ENCODE data around the gene AMTN. TPM values are rescaled to one million over a fixed set of nuclear protein-coding genes. Genes with fewer than 3 reads are reported as not detected.
"Not testable (repeated sequence)": the region's sequence is repeated elsewhere in the genome, so short reads cannot be mapped to it uniquely, and the experiment has no call there.

The AMTN gene
- total RNA-seq, result 1 to 10 TPM in 1 of 2 donors, not detected in 1; 3.3 TPM
- polyA plus RNA-seq (ENCODE audit: insufficient read length in 6 of 6), result under 1 TPM in 2 of 6 donors, not detected in 4; 0.35 to 0.52 TPM
- long read RNA-seq, donor 1, result 0 reads
- long read RNA-seq, donor 2, result 0 reads
- long read RNA-seq, donor 3, result 0 reads
- long read RNA-seq, donor 4, partial matches to known transcripts, result 0 of 4 reads
- long read RNA-seq, donor 4, other reads (novel, unspliced or antisense), result 0 of 4 reads
- long read RNA-seq, donor 5, result 0 reads
- long read RNA-seq, donor 6, result 0 reads
- long read RNA-seq, donor 7, result 0 reads
- long read RNA-seq, donor 8, result 0 reads
- long read RNA-seq, donor 9, result 0 reads
- long read RNA-seq, donor 10, result 0 reads
- long read RNA-seq, donor 11, result 0 reads
- long read RNA-seq, donor 12, result 0 reads

- Histone ChIP-seq H3K9me3 (no peaks in the 10 kb centered on the region), H3K4me3 (no peak within 1 kb of the TSS), H3K27ac (no peak within 1 kb of the TSS), H3K36me3 (no peaks in the 10 kb centered on the region), H3K4me1 (no peaks in the 10 kb centered on the region), H3K27me3 (no peaks in the 10 kb centered on the region)
- DNase-seq, result no peak
- no peak for ATAC-seq
- intact Hi-C loops (cut with DNase I), result no loop called here
- TF ChIP-seq CTCF (IDR thresholded peaks at IDR 0.05), result no peak
These were observed at the start of gene AMTN for GRCh38 chr4:70518269-70518668. TSS of gene AMTN (plus strand) at chr4:70518569. CDS start at chr4:70518778, 209 bp downstream.

GRCh38 chr4:70471897-70472296 lies 46.5 kb upstream of the AMTN start, which contains the start of gene MUC7:
TSS of gene MUC7 (plus strand) at chr4:70472197. CDS start at chr4:70474022, 1,825 bp downstream.
- H3K36me3 ChIP-seq, result no peaks in the 10 kb centered on the region
- no peaks in the 10 kb centered on the region for H3K27me3 ChIP-seq
- no peak within 1 kb of the TSS for H3K27ac ChIP-seq
- TF ChIP-seq CTCF (IDR thresholded peaks at IDR 0.05), result no peak
- ATAC-seq (no peak), DNase-seq (no peak)
- H3K4me1 ChIP-seq, result no peaks in the 10 kb centered on the region
- no peak within 1 kb of the TSS for H3K4me3 ChIP-seq
- intact Hi-C loops (cut with DNase I), result no loop called here
- peaks cover 0 to 7% of the 10 kb centered on the region in 2 donors for H3K9me3 ChIP-seq

GRCh38 chr4:70473679-70474078 lies 44.7 kb upstream of the AMTN start:
- H3K4me1 ChIP-seq, result no peaks in the 10 kb centered on the region
- no peaks in the 10 kb centered on the region for H3K27me3 ChIP-seq
- no peak for ATAC-seq
- no peaks in the 10 kb centered on the region for H3K36me3 ChIP-seq
- H3K4me3 ChIP-seq, result no peak overlapping the region
- TF ChIP-seq CTCF (IDR thresholded peaks at IDR 0.05), result no peak
- H3K27ac ChIP-seq, result no peak overlapping the region
- no peak for DNase-seq
- H3K9me3 ChIP-seq, result peaks cover 0 to 5% of the 10 kb centered on the region in 2 donors
- intact Hi-C loops (cut with DNase I), result no loop called here

GRCh38 chr4:70488748-70489147 lies 29.6 kb upstream of the AMTN start:
- DNase-seq (no peak), ATAC-seq (no peak)
- no peak for TF ChIP-seq CTCF (IDR thresholded peaks at IDR 0.05)
- no peaks in the 10 kb centered on the region for H3K4me1 ChIP-seq
- H3K9me3 ChIP-seq, result no peaks in the 10 kb centered on the region
- no peaks in the 10 kb centered on the region for H3K36me3 ChIP-seq
- H3K27ac ChIP-seq, result no peak overlapping the region
- intact Hi-C loops (cut with DNase I), result no loop called here
- H3K27me3 ChIP-seq, result no peaks in the 10 kb centered on the region
- no peak overlapping the region for H3K4me3 ChIP-seq

GRCh38 chr4:70496231-70496630 lies 22.1 kb upstream of the AMTN start:
- no peak overlapping the region for H3K27ac ChIP-seq
- H3K4me1 ChIP-seq, result no peaks in the 10 kb centered on the region
- intact Hi-C loops (cut with DNase I), result no loop called here
- no peaks in the 10 kb centered on the region for H3K9me3 ChIP-seq
- TF ChIP-seq CTCF (IDR thresholded peaks at IDR 0.05), result no peak
- ATAC-seq (no peak), DNase-seq (no peak)
- no peaks in the 10 kb centered on the region for H3K27me3 ChIP-seq
- H3K36me3 ChIP-seq, result no peaks in the 10 kb centered on the region
- H3K4me3 ChIP-seq, result no peak overlapping the region

- H3K36me3 ChIP-seq, H3K4me1 ChIP-seq, H3K27ac ChIP-seq, H3K9me3 ChIP-seq, H3K27me3 ChIP-seq, H3K4me3 ChIP-seq, ATAC-seq: not testable (repeated sequence)
- peak in 1 of 4 donors; percentile 15 for DNase-seq
- intact Hi-C loops (cut with DNase I), result loop anchor here in 1 of 2 donors (10.0 kb wide), 1 partner anchor 607 kb away; no protein-coding TSS in a partner anchor
These were observed 16.5 kb upstream of the AMTN start for GRCh38 chr4:70501838-70502237.
